WTC11 (cell line): ENCODE data around the gene MYL11. TPM values are rescaled to one million over a fixed set of nuclear protein-coding genes. Genes with fewer than 3 reads are reported as not detected.
A peak's percentile ranks its signal among the peaks of the same experiment; 100 is the strongest.

Experiments used
- ATAC-seq: fragments of 200-7000 bp; cut with Tn5 transposase; 2 replicates; pipeline ENCODE4 v1.10.0; 2021; ENCODE audit warnings: mild to moderate bottlenecking, moderate library complexity
- CTCF ChIA-PET: fragments of 300-600 bp; sonication (Branson Sonifier 250); formaldehyde crosslinking; loops from one replicate; lab custom pipeline; 2021; ENCODE audit warnings: antibody characterized with exemption; lab: Charles Lee
- POLR2A ChIA-PET: fragments of 350-600 bp; sonication (Branson Sonifier 250); formaldehyde crosslinking; loops from one replicate; lab custom pipeline; 2021; ENCODE audit warnings: antibody characterized with exemption; lab: Charles Lee
- DNase-seq: peaks from one replicate; pipeline ENCODE4 v3.0.0; 2021; ENCODE audit warnings: low spot score
- H3K27ac Mint-ChIP-seq: 2 replicates; pipeline ENCODE4 v1.8.0; 2021; ENCODE audit warnings: mixed read lengths
- H3K27me3 Mint-ChIP-seq: 2 replicates; pipeline ENCODE4 v1.8.0; 2021; ENCODE audit warnings: low read depth, mild to moderate bottlenecking, moderate library complexity, mixed read lengths
- H3K36me3 Mint-ChIP-seq: 2 replicates; pipeline ENCODE4 v1.8.0; 2021; ENCODE audit warnings: mixed read lengths
- H3K4me1 Mint-ChIP-seq: 2 replicates; pipeline ENCODE4 v1.8.0; 2022; ENCODE audit warnings: mixed read lengths
- H3K4me3 Mint-ChIP-seq: 2 replicates; pipeline ENCODE4 v1.8.0; 2021; ENCODE audit warnings: mild to moderate bottlenecking, moderate library complexity, mixed read lengths
- H3K9me3 Mint-ChIP-seq: 2 replicates; pipeline ENCODE4 v1.8.0; 2021; ENCODE audit warnings: mixed read lengths
- CREB1 ChIP-seq: sonication (generic); formaldehyde crosslinking; IDR thresholded peaks from 2 replicates; pipeline ENCODE4 v1.8.0; 2023; ENCODE audit warnings: mild to moderate bottlenecking, missing genetic modification reagents
- ETV6 ChIP-seq: sonication (generic); formaldehyde crosslinking; IDR thresholded peaks from 2 replicates; pipeline ENCODE4 v1.8.1; 2022; ENCODE audit warnings: mild to moderate bottlenecking, missing genetic modification reagents
- FOXK1 ChIP-seq: sonication (generic); formaldehyde crosslinking; IDR thresholded peaks from 2 replicates; pipeline ENCODE4 v1.8.0; 2022; ENCODE audit warnings: mild to moderate bottlenecking, moderate library complexity, missing genetic modification reagents
- KAT7 ChIP-seq: sonication (generic); formaldehyde crosslinking; IDR thresholded peaks from 2 replicates; pipeline ENCODE4 v1.8.1; 2023; ENCODE audit warnings: missing genetic modification reagents, mild to moderate bottlenecking, borderline replicate concordance
- NFE2L1 ChIP-seq: sonication (generic); formaldehyde crosslinking; IDR thresholded peaks from 2 replicates; pipeline ENCODE4 v1.8.1; 2023; ENCODE audit warnings: missing genetic modification reagents
- RORB ChIP-seq: fragments of 250-450 bp; sonication (Bioruptor Pico); IDR thresholded peaks from 2 replicates; pipeline ENCODE4 v1.9.0; 2021; ENCODE audit warnings: mild to moderate bottlenecking
- SMAD3 ChIP-seq: sonication (generic); formaldehyde crosslinking; IDR thresholded peaks from 2 replicates; pipeline ENCODE4 v1.8.0; 2022; ENCODE audit warnings: missing genetic modification reagents, mild to moderate bottlenecking, borderline replicate concordance
- SMAD4 ChIP-seq: sonication (generic); formaldehyde crosslinking; IDR thresholded peaks from 2 replicates; pipeline ENCODE4 v1.8.0; 2022; ENCODE audit warnings: mild to moderate bottlenecking, missing genetic modification reagents
- TEAD1 ChIP-seq: sonication (generic); formaldehyde crosslinking; IDR thresholded peaks from 2 replicates; pipeline ENCODE4 v1.8.0; 2022; ENCODE audit warnings: mild to moderate bottlenecking, missing genetic modification reagents
- ZNF121 ChIP-seq: sonication (generic); formaldehyde crosslinking; IDR thresholded peaks from 2 replicates; pipeline ENCODE4 v1.8.0; 2023; ENCODE audit warnings: missing genetic modification reagents
- ZNF671 ChIP-seq: fragments of 250-450 bp; sonication (Bioruptor Pico); IDR thresholded peaks from 2 replicates; pipeline ENCODE4 v1.8.0; 2021; ENCODE audit warnings: mild to moderate bottlenecking
- total RNA-seq: library from RNA; stranded (reverse); gene quantifications from 3 replicates; pipeline ENCODE4 v1.2.3, GENCODE V29; 2021
- TF ChIP-seq, protein P1 (sequence below): sonication (generic); formaldehyde crosslinking; IDR thresholded peaks from 2 replicates; pipeline ENCODE4 v1.8.1; 2023; ENCODE audit warnings: mild to moderate bottlenecking, missing genetic modification reagents
- TF ChIP-seq, protein P2 (sequence below): sonication (generic); formaldehyde crosslinking; IDR thresholded peaks from 2 replicates; pipeline ENCODE4 v1.8.0; 2022; ENCODE audit warnings: mild to moderate bottlenecking, missing genetic modification reagents
- TF ChIP-seq, protein P3 (sequence below): sonication (generic); formaldehyde crosslinking; IDR thresholded peaks from 2 replicates; pipeline ENCODE4 v1.8.1; 2023; ENCODE audit warnings: mild to moderate bottlenecking, missing genetic modification reagents, moderate library complexity
- TF ChIP-seq, protein P4 (sequence below): sonication (generic); formaldehyde crosslinking; IDR thresholded peaks from 2 replicates; pipeline ENCODE4 v1.8.1; 2022; ENCODE audit warnings: mild to moderate bottlenecking, missing genetic modification reagents, moderate library complexity, borderline replicate concordance
- TF ChIP-seq, protein P5 (sequence below): sonication (generic); formaldehyde crosslinking; IDR thresholded peaks from 2 replicates; pipeline ENCODE4 v1.8.0; 2023; ENCODE audit warnings: missing genetic modification reagents

MYL11 gene
- total RNA-seq, 1 experiment from 2014 or later, result 1.3 TPM

DNA sequence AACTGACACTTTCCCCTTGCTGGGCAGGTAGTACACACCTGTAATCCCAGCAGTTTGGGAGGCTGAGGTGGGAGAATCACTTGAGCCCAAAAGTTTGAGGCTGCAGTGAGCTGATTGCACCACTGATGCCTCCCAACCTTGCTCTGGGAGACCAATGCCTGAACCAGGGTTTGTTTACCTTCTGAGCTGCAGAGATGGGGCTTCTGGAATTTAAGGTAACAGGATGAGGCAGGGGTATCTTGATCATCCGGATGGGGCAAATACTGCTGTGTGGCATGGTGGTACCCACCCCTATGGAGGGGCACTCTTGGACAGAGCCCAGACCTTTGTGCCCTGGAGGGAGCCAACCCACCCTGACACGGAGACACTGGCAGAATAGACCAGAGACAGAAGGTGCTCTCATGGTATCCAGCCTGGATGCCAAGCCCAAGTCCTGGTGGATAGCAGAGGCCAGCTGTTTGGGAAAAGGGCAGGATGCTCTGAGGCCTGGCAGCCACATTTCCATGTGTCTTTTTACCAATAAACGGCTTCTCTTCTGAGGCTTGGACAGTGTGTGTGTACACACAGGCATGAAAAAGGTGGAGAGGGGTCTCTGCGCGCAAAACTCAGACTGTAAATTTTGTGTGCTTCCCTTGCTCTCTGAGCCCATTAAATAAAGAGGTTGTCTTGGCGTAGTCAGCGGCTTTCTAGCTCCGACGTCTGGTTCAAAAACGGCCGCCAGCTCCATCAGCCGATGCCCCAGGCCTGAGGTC is 25.0 kb downstream of the MYL11 start (continued):
- TF ChIP-seq, protein P1, sequence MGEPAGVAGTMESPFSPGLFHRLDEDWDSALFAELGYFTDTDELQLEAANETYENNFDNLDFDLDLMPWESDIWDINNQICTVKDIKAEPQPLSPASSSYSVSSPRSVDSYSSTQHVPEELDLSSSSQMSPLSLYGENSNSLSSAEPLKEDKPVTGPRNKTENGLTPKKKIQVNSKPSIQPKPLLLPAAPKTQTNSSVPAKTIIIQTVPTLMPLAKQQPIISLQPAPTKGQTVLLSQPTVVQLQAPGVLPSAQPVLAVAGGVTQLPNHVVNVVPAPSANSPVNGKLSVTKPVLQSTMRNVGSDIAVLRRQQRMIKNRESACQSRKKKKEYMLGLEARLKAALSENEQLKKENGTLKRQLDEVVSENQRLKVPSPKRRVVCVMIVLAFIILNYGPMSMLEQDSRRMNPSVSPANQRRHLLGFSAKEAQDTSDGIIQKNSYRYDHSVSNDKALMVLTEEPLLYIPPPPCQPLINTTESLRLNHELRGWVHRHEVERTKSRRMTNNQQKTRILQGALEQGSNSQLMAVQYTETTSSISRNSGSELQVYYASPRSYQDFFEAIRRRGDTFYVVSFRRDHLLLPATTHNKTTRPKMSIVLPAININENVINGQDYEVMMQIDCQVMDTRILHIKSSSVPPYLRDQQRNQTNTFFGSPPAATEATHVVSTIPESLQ (CRISPR knock-in tag), result no peak
- TF ChIP-seq ZNF671 (0 out of 2 replicates have a peak, but pooled peaks have one; percentile 11), TEAD1 (CRISPR knock-in tag) (no peak)

DNA sequence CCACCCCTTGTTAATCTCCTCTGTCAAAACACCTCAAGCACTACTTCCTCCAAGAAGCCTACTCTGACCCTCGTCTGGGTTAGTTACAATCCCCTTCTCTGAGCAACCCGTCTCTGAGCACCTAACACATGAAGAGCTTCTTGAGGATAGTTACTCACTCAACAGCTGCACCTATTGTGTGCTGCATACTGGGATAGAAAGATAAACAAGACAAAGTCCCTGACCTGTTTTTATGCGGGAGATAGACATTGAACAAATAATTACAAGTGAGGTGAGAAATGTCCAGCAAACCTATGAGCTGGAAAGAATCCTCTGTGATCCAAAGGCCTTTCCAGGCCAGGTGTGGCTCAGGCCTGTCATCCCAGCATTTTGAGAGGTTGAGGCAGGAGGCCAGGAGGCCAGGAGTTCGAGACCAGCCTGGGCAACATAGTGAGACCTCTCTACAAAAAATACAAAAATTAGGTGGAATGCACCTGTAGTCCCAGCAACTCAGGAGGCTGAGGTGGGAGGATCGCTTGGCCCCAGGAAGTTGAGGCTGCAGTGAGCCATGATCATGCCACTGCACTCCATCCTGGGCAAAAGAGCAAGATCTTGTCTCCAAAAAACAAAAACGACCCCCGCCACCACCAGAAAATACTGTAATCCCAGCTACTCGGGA is 27.3 kb downstream of the MYL11 start:
- POLR2A ChIA-PET, result no interaction called here
- no peaks in the 10 kb centered on the region for H3K9me3 Mint-ChIP-seq
- peaks cover 26% of the 10 kb centered on the region for H3K4me1 Mint-ChIP-seq
- TF ChIP-seq ZNF121 (CRISPR knock-in tag) (no peak), NFE2L1 (no peak), KAT7 (CRISPR knock-in tag) (no peak), CREB1 (CRISPR knock-in tag) (no peak), ETV6 (CRISPR knock-in tag) (no peak), RORB (CRISPR knock-in tag) (no peak), SMAD3 (CRISPR knock-in tag) (no peak), SMAD4 (CRISPR knock-in tag) (no peak)
- TF ChIP-seq, protein P2, sequence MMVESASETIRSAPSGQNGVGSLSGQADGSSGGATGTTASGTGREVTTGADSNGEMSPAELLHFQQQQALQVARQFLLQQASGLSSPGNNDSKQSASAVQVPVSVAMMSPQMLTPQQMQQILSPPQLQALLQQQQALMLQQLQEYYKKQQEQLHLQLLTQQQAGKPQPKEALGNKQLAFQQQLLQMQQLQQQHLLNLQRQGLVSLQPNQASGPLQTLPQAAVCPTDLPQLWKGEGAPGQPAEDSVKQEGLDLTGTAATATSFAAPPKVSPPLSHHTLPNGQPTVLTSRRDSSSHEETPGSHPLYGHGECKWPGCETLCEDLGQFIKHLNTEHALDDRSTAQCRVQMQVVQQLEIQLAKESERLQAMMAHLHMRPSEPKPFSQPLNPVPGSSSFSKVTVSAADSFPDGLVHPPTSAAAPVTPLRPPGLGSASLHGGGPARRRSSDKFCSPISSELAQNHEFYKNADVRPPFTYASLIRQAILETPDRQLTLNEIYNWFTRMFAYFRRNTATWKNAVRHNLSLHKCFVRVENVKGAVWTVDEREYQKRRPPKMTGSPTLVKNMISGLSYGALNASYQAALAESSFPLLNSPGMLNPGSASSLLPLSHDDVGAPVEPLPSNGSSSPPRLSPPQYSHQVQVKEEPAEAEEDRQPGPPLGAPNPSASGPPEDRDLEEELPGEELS (CRISPR knock-in tag), result no peak
- TF ChIP-seq, protein P3, sequence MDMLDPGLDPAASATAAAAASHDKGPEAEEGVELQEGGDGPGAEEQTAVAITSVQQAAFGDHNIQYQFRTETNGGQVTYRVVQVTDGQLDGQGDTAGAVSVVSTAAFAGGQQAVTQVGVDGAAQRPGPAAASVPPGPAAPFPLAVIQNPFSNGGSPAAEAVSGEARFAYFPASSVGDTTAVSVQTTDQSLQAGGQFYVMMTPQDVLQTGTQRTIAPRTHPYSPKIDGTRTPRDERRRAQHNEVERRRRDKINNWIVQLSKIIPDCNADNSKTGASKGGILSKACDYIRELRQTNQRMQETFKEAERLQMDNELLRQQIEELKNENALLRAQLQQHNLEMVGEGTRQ (CRISPR knock-in tag), result no peak
- TF ChIP-seq, protein P4, sequence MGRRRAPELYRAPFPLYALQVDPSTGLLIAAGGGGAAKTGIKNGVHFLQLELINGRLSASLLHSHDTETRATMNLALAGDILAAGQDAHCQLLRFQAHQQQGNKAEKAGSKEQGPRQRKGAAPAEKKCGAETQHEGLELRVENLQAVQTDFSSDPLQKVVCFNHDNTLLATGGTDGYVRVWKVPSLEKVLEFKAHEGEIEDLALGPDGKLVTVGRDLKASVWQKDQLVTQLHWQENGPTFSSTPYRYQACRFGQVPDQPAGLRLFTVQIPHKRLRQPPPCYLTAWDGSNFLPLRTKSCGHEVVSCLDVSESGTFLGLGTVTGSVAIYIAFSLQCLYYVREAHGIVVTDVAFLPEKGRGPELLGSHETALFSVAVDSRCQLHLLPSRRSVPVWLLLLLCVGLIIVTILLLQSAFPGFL (CRISPR knock-in tag), result no peak
- TF ChIP-seq, protein P5, sequence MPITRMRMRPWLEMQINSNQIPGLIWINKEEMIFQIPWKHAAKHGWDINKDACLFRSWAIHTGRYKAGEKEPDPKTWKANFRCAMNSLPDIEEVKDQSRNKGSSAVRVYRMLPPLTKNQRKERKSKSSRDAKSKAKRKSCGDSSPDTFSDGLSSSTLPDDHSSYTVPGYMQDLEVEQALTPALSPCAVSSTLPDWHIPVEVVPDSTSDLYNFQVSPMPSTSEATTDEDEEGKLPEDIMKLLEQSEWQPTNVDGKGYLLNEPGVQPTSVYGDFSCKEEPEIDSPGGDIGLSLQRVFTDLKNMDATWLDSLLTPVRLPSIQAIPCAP (CRISPR knock-in tag), result no peak
- ATAC-seq (no peak), DNase-seq (no peak)
- CTCF ChIA-PET, result interaction anchor here (9.3 kb wide), 1 partner anchor 6 kb away, joined by 97 read pairs; the partner anchor contains the start of gene ZNF771
- peaks cover 4% of the 10 kb centered on the region for H3K36me3 Mint-ChIP-seq
- peak overlapping the region; percentile 20 for H3K27ac Mint-ChIP-seq
- peaks cover 21% of the 10 kb centered on the region for H3K27me3 Mint-ChIP-seq
- peak overlapping the region; percentile 89 for H3K4me3 Mint-ChIP-seq

DNA sequence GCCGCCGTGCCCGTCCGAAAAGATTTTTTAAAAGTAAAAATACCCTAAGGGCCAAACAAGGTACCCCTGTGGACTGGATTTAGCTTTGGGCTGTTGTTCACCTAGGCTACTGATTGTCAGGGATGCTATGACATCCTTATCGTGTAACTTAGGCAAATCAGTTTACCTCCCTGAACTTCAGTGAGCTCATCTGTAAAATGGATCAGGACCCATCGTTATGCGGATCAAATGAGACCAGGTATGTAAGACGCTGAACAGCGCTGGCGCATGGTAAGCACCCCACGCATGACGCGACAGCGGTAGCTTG is 32.1 kb downstream of the MYL11 start:
- peaks cover 20% of the 10 kb centered on the region for H3K4me1 Mint-ChIP-seq
- TF ChIP-seq FOXK1 (CRISPR knock-in tag), result no peak
- 0 out of 2 replicates have a peak, but pooled peaks have one; percentile 13 for TF ChIP-seq KAT7 (CRISPR knock-in tag)

More for the DNA sequence above, 32.1 kb downstream of the MYL11 start:
- H3K27me3 Mint-ChIP-seq, result peaks cover 21% of the 10 kb centered on the region
- DNase-seq (no peak), ATAC-seq (no peak)
- no peaks in the 10 kb centered on the region for H3K9me3 Mint-ChIP-seq
- H3K27ac Mint-ChIP-seq, result peak overlapping the region; percentile 93
- ChIA-PET POLR2A (interaction anchor here (1.0 to 1.9 kb wide), 5 partner anchors 11 to 178 kb away, joined by 3 to 26 read pairs (median 4); partner anchors contain the start of genes ZNF48 and ZNF785), CTCF (interaction anchor here (0.6 to 4.9 kb wide), 12 partner anchors 10 to 315 kb away, joined by 3 to 97 read pairs (median 16); partner anchors contain the start of genes CORO1A, DCTPP1, TBC1D10B and TBX6)
- peaks cover 2% of the 10 kb centered on the region; the same call in 1 of the 2 replicates for H3K36me3 Mint-ChIP-seq
- peak overlapping the region; percentile 90 for H3K4me3 Mint-ChIP-seq
